Fibroblast of skin of back (primary cell): ENCODE results near the gene DUSP16. TPM values are rescaled to one million over a fixed set of nuclear protein-coding genes. Genes with fewer than 3 reads are reported as not detected.
"Not testable (repeated sequence)": the region's sequence is repeated elsewhere in the genome, so short reads cannot be mapped to it uniquely, and the experiment has no call there.

Experiments used
- DNase-seq: peaks from one replicate; pipeline ENCODE4 v3.0.0-alpha.2; 2013
- polyA plus RNA-seq, 2 experiments: library from polyadenylated mRNA; unstranded; fragments of 120-200 nt; gene quantifications; one replicate each; pipeline ENCODE4 v1.2.1, GENCODE V29; 2013; ENCODE audit not compliant: insufficient read length in 2 of 2

The DUSP16 gene
- 7.2 TPM for polyA plus RNA-seq (2013, experiment 1 of 2; ENCODE audit: insufficient read length)
- polyA plus RNA-seq (2013, experiment 2 of 2; ENCODE audit: insufficient read length) = 6.3 TPM

- DNase-seq = peak; percentile 96
These were observed at the start of gene DUSP16 for GRCh38 chr12:12562585-12563261. Gene DUSP16, minus strand, starts transcription at chr12:12562863. Its CDS starts 41,765 bp downstream, at chr12:12521098.

GRCh38 chr12:12612358-12612757, 49.7 kb upstream of the DUSP16 start:
- DNase-seq = peak; percentile 55

GRCh38 chr12:12611512-12612306, 49.0 kb upstream of the DUSP16 start, which contains the start of gene CREBL2:
Gene CREBL2, plus strand, starts transcription at chr12:12611876. Its CDS starts 297 bp downstream, at chr12:12612173.
- DNase-seq = peak; percentile 95

- DNase-seq = no peak
These were observed 48.0 kb upstream of the DUSP16 start for GRCh38 chr12:12610711-12611110.

GRCh38 chr12:12609692-12610091, 47.0 kb upstream of the DUSP16 start:
- DNase-seq = no peak

GRCh38 chr12:12608557-12608957, 45.9 kb upstream of the DUSP16 start:
- DNase-seq = peak; percentile 10

- peak; percentile 67 for DNase-seq
These were observed 44.3 kb upstream of the DUSP16 start for GRCh38 chr12:12606781-12607589.

- no peak for DNase-seq
These were observed 42.1 kb upstream of the DUSP16 start for GRCh38 chr12:12604740-12605139.

- DNase-seq = no peak
These were observed 38.0 kb upstream of the DUSP16 start for GRCh38 chr12:12600659-12601058.

GRCh38 chr12:12599750-12600643, 37.3 kb upstream of the DUSP16 start:
- peak; percentile 6 for DNase-seq

- no peak for DNase-seq
These were observed 36.2 kb upstream of the DUSP16 start for GRCh38 chr12:12598864-12599263.

GRCh38 chr12:12596598-12596997, 33.9 kb upstream of the DUSP16 start:
- not testable (repeated sequence) for DNase-seq

GRCh38 chr12:12595929-12596328, 33.3 kb upstream of the DUSP16 start:
- not testable (repeated sequence) for DNase-seq

- peak; percentile 72 for DNase-seq
These were observed 30.3 kb upstream of the DUSP16 start for GRCh38 chr12:12592930-12593329.

- DNase-seq = no peak
These were observed 28.3 kb upstream of the DUSP16 start for GRCh38 chr12:12590961-12591360.

GRCh38 chr12:12588436-12588835, 25.8 kb upstream of the DUSP16 start:
- DNase-seq = not testable (repeated sequence)

GRCh38 chr12:12587878-12588277, 25.2 kb upstream of the DUSP16 start:
- no peak for DNase-seq

- no peak for DNase-seq
These were observed 24.4 kb upstream of the DUSP16 start for GRCh38 chr12:12586879-12587675.

GRCh38 chr12:12585115-12585863, 22.6 kb upstream of the DUSP16 start:
- no peak for DNase-seq
